ENCODE results near the gene DNASE1L1. TPM values are rescaled to one million over a fixed set of nuclear protein-coding genes. Genes with fewer than 3 reads are reported as not detected.

DNASE1L1 gene
- total and polyA plus RNA-seq, 8 donors: 12.5 to 48.7 (median 17.1) TPM

DNA sequence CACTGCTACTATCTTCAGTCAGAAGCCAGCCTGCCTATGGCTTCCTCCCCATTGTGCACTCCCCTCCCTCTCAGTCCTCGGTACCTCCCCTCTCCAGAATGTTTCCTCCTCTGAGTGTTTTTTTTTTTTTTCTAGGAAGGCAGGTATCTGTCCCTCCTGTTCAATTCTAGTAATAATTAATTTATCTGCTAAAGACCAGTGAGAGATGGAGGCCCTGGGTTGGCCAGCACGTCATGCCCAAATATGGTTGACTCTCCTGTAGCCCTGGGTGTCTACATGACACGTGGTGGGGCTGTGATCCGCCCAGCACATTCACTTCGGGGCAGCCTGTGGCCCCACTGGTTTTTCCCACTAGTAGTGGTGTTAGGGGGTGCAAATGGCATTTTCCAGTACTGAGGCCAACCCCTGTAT, 36.4 kb downstream of the DNASE1L1 start:
- intact Hi-C loops (cut with DNase I; ENCODE audit: low total_unique reads): no loop called here
- Histone ChIP-seq H3K4me1 (peaks cover 4 to 61% (median 44%) of the 10 kb centered on the region in 4 donors), H3K4me3 (peak overlapping the region; percentile 59 to 85 (median 70)), H3K36me3 (peaks cover 2 to 11% (median 3%) of the 10 kb centered on the region in 4 donors), H3K9me3 (no peaks in the 10 kb centered on the region), H3K27ac (peak overlapping the region; percentile 20 to 99 (median 97)), H3K27me3 (no peaks in the 10 kb centered on the region)
- no peak for TF ChIP-seq CTCF (IDR thresholded peaks at IDR 0.05)
- no peak for TF ChIP-seq POLR2AphosphoS5 (IDR thresholded peaks at IDR 0.05)
- no peak for TF ChIP-seq EP300 (IDR thresholded peaks at IDR 0.05)
- no peak for TF ChIP-seq POLR2A (IDR thresholded peaks at IDR 0.05)
- peak in 1 of 2 donors; percentile 44 for DNase-seq
- 29 to 57% (median 39%) methylated on average over 1 to 5 of the region's 5 CpGs for WGBS, 5 donors

- Histone ChIP-seq H3K9me3 (no peaks in the 10 kb centered on the region), H3K4me3 (peak overlapping the region; percentile 59 to 85 (median 70)), H3K27me3 (no peaks in the 10 kb centered on the region), H3K4me1 (peaks cover 4 to 68% (median 43%) of the 10 kb centered on the region in 4 donors), H3K36me3 (peaks cover 10 to 19% (median 10%) of the 10 kb centered on the region in 4 donors), H3K27ac (peak overlapping the region in 4 of 5 donors; percentile 86 to 98 (median 94))
- TF ChIP-seq POLR2A (IDR thresholded peaks at IDR 0.05) (no peak), POLR2AphosphoS5 (IDR thresholded peaks at IDR 0.05) (no peak), EP300 (IDR thresholded peaks at IDR 0.05) (no peak)
- WGBS, 5 donors: 10 to 44% (median 35%) methylated on average over 4 to 42 of the region's 43 CpGs
- peak in 1 of 2 donors; percentile 51 for DNase-seq
- intact Hi-C loops (cut with DNase I; ENCODE audit: low total_unique reads): no loop called here
Observed at GRCh38 chrX:154371789-154372300, 37.2 kb downstream of the DNASE1L1 start.

GRCh38 chrX:154371017-154371788, 37.9 kb downstream of the DNASE1L1 start:
- Histone ChIP-seq H3K9me3 (no peaks in the 10 kb centered on the region), H3K27me3 (no peaks in the 10 kb centered on the region), H3K4me1 (peaks cover 4 to 74% (median 43%) of the 10 kb centered on the region in 4 donors), H3K27ac (peak overlapping the region; percentile 48 to 98 (median 90)), H3K4me3 (peak overlapping the region; percentile 59 to 85 (median 70)), H3K36me3 (peaks cover 12 to 25% (median 16%) of the 10 kb centered on the region in 4 donors)
- 0 to 42% (median 8%) methylated on average over 21 to 69 of the region's 77 CpGs for WGBS, 5 donors
- TF ChIP-seq CTCF (IDR thresholded peaks at IDR 0.05) (no peak), EP300 (IDR thresholded peaks at IDR 0.05) (no peak), POLR2A (IDR thresholded peaks at IDR 0.05) (peak in 2 of 4 donors; percentile 40 to 83), POLR2AphosphoS5 (IDR thresholded peaks at IDR 0.05) (peak; percentile 77 to 98 (median 92))
- DNase-seq: peak; percentile 91 to 96
- intact Hi-C loops (cut with DNase I; ENCODE audit: low total_unique reads): no loop called here

DNA sequence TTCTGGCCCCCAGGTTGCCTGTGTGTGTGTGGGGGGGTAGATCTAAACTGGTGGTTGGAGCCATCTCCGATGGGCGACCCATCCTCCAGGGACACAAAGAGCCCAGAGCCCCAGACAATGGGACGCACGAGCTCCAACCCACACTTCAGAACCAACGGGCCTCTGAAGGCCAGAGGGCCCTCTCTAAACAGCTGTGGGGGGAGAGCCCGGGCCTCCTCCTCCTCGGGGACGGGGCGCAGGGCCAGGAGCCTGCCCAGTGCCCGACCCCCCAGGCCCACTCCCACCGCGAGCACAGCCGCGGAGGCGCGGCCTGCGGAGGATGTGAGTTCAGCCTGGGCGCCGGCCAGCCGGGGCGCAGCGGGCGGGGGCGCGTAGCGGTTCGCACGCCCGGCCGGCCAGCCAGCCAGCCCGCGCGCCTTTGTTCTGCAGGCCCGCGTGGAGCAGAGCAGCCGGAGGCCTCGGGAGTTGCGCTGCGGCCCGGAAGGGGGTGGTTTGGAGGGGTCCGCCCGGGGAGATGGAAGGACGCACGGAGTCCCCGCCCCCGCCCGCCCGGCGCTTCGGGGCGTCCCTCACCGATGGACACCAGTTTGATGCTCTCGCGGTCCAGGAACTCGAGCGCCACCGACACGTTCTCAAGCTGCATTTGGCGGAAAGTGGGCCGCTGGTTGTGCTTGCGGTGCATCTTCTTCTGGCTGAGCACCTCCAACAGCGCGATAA, 38.6 kb downstream of the DNASE1L1 start:
- intact Hi-C loops (cut with DNase I; ENCODE audit: low total_unique reads): no loop called here
- DNase-seq: peak in 1 of 2 donors; percentile 61
- peaks cover 4 to 81% (median 43%) of the 10 kb centered on the region in 4 donors for H3K4me1 ChIP-seq
- no peak for TF ChIP-seq POLR2AphosphoS5 (IDR thresholded peaks at IDR 0.05)
- no peak for TF ChIP-seq POLR2A (IDR thresholded peaks at IDR 0.05)
- TF ChIP-seq CTCF (IDR thresholded peaks at IDR 0.05): no peak
- TF ChIP-seq EP300 (IDR thresholded peaks at IDR 0.05): no peak
- H3K27ac ChIP-seq: peak overlapping the region; percentile 44 to 98 (median 90)
- H3K36me3 ChIP-seq: peaks cover 19 to 33% (median 23%) of the 10 kb centered on the region in 4 donors
- H3K4me3 ChIP-seq: peak overlapping the region; percentile 59 to 85 (median 70)
- no peaks in the 10 kb centered on the region for H3K9me3 ChIP-seq
- H3K27me3 ChIP-seq: no peaks in the 10 kb centered on the region
- WGBS, 5 donors: 2 to 35% (median 22%) methylated on average over 5 to 61 of the region's 63 CpGs

All from stomach (tissue), 9 donors.